ENCODE results near the gene C1QTNF3. TPM values are rescaled to one million over a fixed set of nuclear protein-coding genes. Genes with fewer than 3 reads are reported as not detected.

Gene C1QTNF3
- total RNA-seq, 2 donors from 2014 or later, result 4.3 to 11.6 TPM

DNA sequence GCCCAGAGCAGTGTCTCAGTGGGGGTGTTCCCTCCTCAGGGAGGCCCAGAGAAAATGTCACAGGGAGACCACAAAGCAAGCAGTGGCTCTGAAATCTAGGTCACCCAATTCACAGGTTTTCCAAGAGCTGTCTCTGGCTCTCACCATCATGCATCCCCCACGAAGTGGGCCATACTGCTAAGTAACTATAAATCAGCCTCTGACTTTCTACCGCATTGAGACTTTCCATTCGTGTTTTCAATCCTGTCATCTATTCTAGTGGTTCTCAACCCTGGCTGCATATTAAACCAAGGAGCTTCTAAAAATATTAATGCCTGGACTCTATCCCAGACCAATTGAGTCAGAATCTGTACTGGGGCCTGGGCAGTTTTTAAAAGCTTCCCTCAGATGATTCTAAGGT lies 2.0 kb upstream of the C1QTNF3 start:
- peaks cover 12 to 35% of the 10 kb centered on the region in 2 donors for H3K4me1 ChIP-seq (ENCODE audit: control insufficient read depth in 1 of 2, low read depth in 2 of 2)
- TF ChIP-seq, protein P1, sequence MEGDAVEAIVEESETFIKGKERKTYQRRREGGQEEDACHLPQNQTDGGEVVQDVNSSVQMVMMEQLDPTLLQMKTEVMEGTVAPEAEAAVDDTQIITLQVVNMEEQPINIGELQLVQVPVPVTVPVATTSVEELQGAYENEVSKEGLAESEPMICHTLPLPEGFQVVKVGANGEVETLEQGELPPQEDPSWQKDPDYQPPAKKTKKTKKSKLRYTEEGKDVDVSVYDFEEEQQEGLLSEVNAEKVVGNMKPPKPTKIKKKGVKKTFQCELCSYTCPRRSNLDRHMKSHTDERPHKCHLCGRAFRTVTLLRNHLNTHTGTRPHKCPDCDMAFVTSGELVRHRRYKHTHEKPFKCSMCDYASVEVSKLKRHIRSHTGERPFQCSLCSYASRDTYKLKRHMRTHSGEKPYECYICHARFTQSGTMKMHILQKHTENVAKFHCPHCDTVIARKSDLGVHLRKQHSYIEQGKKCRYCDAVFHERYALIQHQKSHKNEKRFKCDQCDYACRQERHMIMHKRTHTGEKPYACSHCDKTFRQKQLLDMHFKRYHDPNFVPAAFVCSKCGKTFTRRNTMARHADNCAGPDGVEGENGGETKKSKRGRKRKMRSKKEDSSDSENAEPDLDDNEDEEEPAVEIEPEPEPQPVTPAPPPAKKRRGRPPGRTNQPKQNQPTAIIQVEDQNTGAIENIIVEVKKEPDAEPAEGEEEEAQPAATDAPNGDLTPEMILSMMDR (IDR thresholded peaks at IDR 0.05), result no peak
- H3K27me3 ChIP-seq (replicated peaks; ENCODE audit: insufficient read depth), result no peaks in the 10 kb centered on the region
- no peaks in the 10 kb centered on the region for H3K36me3 ChIP-seq
- H3K4me3 ChIP-seq, result no peak overlapping the region
- H3K27ac ChIP-seq, result peak overlapping the region; percentile 52 to 69
- no peak for DNase-seq (ENCODE audit: low spot score)
- peak; percentile 81 for ATAC-seq (ENCODE audit: insufficient number of reproducible peaks, low FRiP score, low read depth)
- no peaks in the 10 kb centered on the region for H3K9me3 ChIP-seq

DNA sequence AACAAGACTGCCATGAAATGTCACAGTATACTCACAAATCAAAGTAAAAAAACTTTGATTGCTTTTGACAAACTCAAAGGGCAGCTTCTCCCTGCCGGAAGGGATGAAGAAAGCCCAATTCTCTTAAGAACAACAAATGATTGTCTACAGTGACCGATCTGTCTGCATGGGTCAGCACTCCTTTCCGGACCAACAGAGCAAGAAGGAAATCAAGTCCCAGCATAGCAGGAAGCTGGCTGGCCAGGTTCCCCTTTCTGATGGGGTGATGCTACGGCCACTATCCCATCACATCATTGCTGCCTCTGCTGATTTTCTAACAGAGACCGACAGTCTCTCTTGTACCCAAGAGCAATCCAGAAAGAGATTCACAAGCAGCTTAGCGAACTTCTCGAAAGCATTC lies 692 bp downstream of the C1QTNF3 start:
- H3K4me3 ChIP-seq, result no peak overlapping the region
- no peaks in the 10 kb centered on the region for H3K27me3 ChIP-seq (replicated peaks; ENCODE audit: insufficient read depth)
- TF ChIP-seq, protein P1 (IDR thresholded peaks at IDR 0.05), result no peak
- no peak for ATAC-seq (ENCODE audit: insufficient number of reproducible peaks, low FRiP score, low read depth)
- H3K27ac ChIP-seq, result no peak overlapping the region
- DNase-seq (ENCODE audit: low spot score), result no peak
- no peaks in the 10 kb centered on the region for H3K9me3 ChIP-seq
- no peaks in the 10 kb centered on the region for H3K36me3 ChIP-seq
- H3K4me1 ChIP-seq (ENCODE audit: control insufficient read depth in 1 of 2, low read depth in 2 of 2), result peaks cover 12 to 40% of the 10 kb centered on the region in 2 donors

DNA sequence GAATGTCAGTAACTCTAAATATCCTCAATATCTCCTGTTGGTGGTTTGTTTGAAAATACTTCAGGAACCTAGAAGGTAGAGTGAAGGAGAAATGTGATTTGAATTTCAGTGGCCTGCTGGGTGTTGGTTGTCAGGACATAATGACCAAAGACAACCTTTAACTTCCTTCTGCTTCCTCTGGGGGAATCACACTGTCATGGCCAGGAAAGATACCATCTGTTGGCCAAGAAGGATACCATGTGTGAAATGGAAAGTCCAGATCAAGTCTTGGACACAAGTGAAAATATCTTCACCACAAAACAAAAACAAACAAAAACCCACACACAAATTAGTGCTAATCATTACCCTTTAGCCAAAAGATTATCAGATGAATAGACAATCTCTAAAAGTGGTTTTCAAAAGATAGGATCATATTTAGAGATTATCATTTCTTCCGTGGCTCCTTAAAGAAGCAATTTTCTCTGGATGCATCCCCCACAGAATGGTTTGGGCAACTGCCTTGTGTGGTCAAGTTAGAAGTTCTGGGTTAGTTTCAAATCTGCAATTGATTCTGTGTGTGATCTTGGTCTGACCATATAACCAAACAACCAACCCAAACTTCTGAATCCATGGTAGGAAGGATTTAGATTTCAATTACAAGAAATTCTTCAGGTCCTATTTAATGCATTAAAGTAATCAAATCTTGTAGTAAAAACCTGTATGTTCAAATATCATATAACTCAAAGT lies 1.6 kb downstream of the C1QTNF3 start:
- peaks cover 12 to 46% of the 10 kb centered on the region in 2 donors for H3K4me1 ChIP-seq (ENCODE audit: control insufficient read depth in 1 of 2, low read depth in 2 of 2)
- TF ChIP-seq, protein P1 (IDR thresholded peaks at IDR 0.05), result no peak
- ATAC-seq (ENCODE audit: insufficient number of reproducible peaks, low FRiP score, low read depth), result no peak
- no peaks in the 10 kb centered on the region for H3K36me3 ChIP-seq
- H3K4me3 ChIP-seq, result no peak overlapping the region
- no peaks in the 10 kb centered on the region for H3K27me3 ChIP-seq (replicated peaks; ENCODE audit: insufficient read depth)
- no peaks in the 10 kb centered on the region for H3K9me3 ChIP-seq
- DNase-seq (ENCODE audit: low spot score), result no peak
- H3K27ac ChIP-seq, result no peak overlapping the region

DNA sequence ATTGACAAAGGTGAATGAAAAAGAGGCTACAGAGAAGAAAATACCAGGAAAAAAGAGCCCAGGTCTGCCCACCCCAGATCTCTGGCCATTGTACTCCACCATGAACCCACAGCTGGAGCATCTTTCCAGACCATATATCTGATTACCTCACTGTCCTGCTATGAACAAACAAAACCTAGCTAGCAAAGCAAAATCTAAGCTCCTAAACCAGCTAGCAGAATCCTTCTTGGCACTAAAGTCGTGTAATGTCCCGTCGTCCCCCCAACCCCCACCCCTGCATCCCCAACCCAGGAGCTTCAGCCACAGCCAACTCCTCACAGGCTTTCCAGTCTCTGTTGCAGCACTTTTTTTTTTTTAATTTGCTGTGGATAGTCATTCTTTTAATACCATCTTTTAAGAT lies 2.5 kb downstream of the C1QTNF3 start:
- no peak for DNase-seq (ENCODE audit: low spot score)
- Histone ChIP-seq H3K4me3 (no peak overlapping the region), H3K4me1 (ENCODE audit: control insufficient read depth in 1 of 2, low read depth in 2 of 2) (peaks cover 12 to 44% of the 10 kb centered on the region in 2 donors), H3K27me3 (replicated peaks; ENCODE audit: insufficient read depth) (no peaks in the 10 kb centered on the region), H3K9me3 (no peaks in the 10 kb centered on the region), H3K36me3 (no peaks in the 10 kb centered on the region), H3K27ac (no peak overlapping the region)
- no peak for ATAC-seq (ENCODE audit: insufficient number of reproducible peaks, low FRiP score, low read depth)
- TF ChIP-seq, protein P1 (IDR thresholded peaks at IDR 0.05), result no peak

DNA sequence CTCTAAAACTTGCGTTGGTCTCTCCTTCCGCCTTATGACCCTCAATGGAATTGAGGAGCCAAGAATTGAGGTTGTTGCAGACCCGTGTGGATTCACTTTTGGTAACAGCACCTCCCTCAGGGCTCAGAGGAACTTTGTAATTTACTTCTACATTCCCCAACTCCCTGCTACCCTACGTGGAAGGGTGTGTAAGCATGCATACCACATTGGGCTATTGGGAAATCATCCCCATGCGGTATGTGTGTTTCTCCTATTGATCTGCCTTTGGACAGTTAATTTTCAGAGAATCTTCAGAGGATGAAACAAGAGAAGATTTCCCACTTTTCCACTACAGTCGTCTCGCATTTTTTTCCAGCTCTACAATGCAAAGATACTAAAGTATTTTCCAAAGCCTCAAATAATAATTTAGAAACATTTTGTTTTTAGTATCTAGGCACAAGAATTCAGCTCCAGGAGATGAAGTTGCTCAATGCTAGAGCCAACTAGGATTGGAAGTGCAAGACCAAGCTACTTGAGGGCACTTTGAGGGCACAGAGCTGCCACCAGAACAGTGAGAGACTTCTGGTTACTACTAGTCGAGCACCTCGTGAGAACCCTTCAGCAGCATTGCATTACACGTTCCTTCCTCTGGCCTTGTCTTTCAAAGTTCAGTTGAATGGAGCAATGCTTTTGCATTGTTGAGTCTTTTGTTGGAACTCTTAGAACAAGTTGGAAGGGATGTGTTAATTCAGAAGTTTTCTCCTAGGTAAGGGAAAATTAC lies 3.4 kb downstream of the C1QTNF3 start:
- H3K9me3 ChIP-seq, result no peaks in the 10 kb centered on the region
- H3K4me3 ChIP-seq, result no peak overlapping the region
- DNase-seq (ENCODE audit: low spot score) (no peak), ATAC-seq (ENCODE audit: insufficient number of reproducible peaks, low FRiP score, low read depth) (no peak)
- H3K4me1 ChIP-seq (ENCODE audit: control insufficient read depth in 1 of 2, low read depth in 2 of 2), result peaks cover 12 to 36% of the 10 kb centered on the region in 2 donors
- no peaks in the 10 kb centered on the region for H3K27me3 ChIP-seq (replicated peaks; ENCODE audit: insufficient read depth)
- no peaks in the 10 kb centered on the region for H3K36me3 ChIP-seq
- TF ChIP-seq, protein P1 (IDR thresholded peaks at IDR 0.05), result no peak
- H3K27ac ChIP-seq, result no peak overlapping the region
